BLaER1 treated with 17β-estradiol and CSF1 and Interleukin-3, amounts not matched to agents 10 nM and 100 nM (cell line): ENCODE measurements around the gene PSEN1.

Experiments used
- H3K27ac ChIP-seq, 11 experiments: shearing (Covaris generic); formaldehyde crosslinking; 2 replicates each; pipeline ENCODE4 v1.8.1; 2022
- H3K27me3 ChIP-seq, 11 experiments: shearing (Covaris generic); formaldehyde crosslinking; 2 replicates each; pipeline ENCODE4 v1.8.1; 2022
- H3K36me3 ChIP-seq, 11 experiments: shearing (Covaris generic); formaldehyde crosslinking; 2 replicates each; pipeline ENCODE4 v1.8.1; 2022
- H3K4me1 ChIP-seq, 10 experiments: shearing (Covaris generic); formaldehyde crosslinking; 2 replicates each; pipeline ENCODE4 v1.8.1; 2022
- H3K4me2 ChIP-seq, 11 experiments: shearing (Covaris generic); formaldehyde crosslinking; 2 replicates each; pipeline ENCODE4 v1.8.1; 2022
- H3K4me3 ChIP-seq, 10 experiments: shearing (Covaris generic); formaldehyde crosslinking; 2 replicates each; pipeline ENCODE4 v1.8.1; 2022
- H3K9ac ChIP-seq, 11 experiments: shearing (Covaris generic); formaldehyde crosslinking; 2 replicates each; pipeline ENCODE4 v1.8.1; 2022
- H3K9me3 ChIP-seq, 11 experiments: shearing (Covaris generic); formaldehyde crosslinking; replicated peaks in 1 of 11; 2 replicates each; pipeline ENCODE4 v1.8.1; 2022
- H4K20me1 ChIP-seq, 11 experiments: shearing (Covaris generic); formaldehyde crosslinking; 2 replicates each; pipeline ENCODE4 v1.8.1; 2022
- Cebpa-rat ChIP-seq, 11 experiments: shearing (Covaris generic); IDR thresholded peaks; 2 replicates each; pipeline ENCODE4 v1.8.1; 2022

Gene PSEN1

GRCh38 chr14:73124180-73124894 lies 12.0 kb upstream of the PSEN1 start:
- Histone ChIP-seq H3K4me3 (no peak overlapping the region), H3K9me3 (no peaks in the 10 kb centered on the region), H3K4me2 (no peak overlapping the region), H4K20me1 (peaks cover 0 to 47% (median 15%) of the 10 kb centered on the region in 11 experiments; a peak in 13 of 22 replicates), H3K27ac (no peak overlapping the region), H3K27me3 (no peaks in the 10 kb centered on the region), H3K36me3 (peaks cover 68 to 85% (median 73%) of the 10 kb centered on the region in 11 experiments), H3K4me1 (no peaks in the 10 kb centered on the region), H3K9ac (no peak overlapping the region)
- TF ChIP-seq Cebpa-rat (IDR thresholded peaks at IDR 0.05) = no peak

GRCh38 chr14:73125169-73125588 lies 11.1 kb upstream of the PSEN1 start:
- Histone ChIP-seq H3K9ac (no peak overlapping the region), H3K9me3 (no peaks in the 10 kb centered on the region), H3K4me3 (no peak overlapping the region), H4K20me1 (peaks cover 0 to 38% (median 11%) of the 10 kb centered on the region in 11 experiments; a peak in 11 of 22 replicates), H3K4me1 (no peaks in the 10 kb centered on the region), H3K27me3 (no peaks in the 10 kb centered on the region), H3K27ac (no peak overlapping the region), H3K36me3 (peaks cover 60 to 76% (median 64%) of the 10 kb centered on the region in 11 experiments), H3K4me2 (no peak overlapping the region)
- TF ChIP-seq Cebpa-rat (IDR thresholded peaks at IDR 0.05) = no peak

- H3K4me3 ChIP-seq = no peak overlapping the region
- H3K4me1 ChIP-seq = no peaks in the 10 kb centered on the region
- no peak overlapping the region for H3K9ac ChIP-seq
- H4K20me1 ChIP-seq = peaks cover 0 to 33% (median 8%) of the 10 kb centered on the region in 11 experiments; a peak in 9 of 22 replicates
- H3K9me3 ChIP-seq = 0 out of 22 replicates have a peak, but pooled peaks cover 0 to under 1% (median 0%) of the 10 kb centered on the region in 11 experiments
- H3K27me3 ChIP-seq = no peaks in the 10 kb centered on the region
- peaks cover 54 to 70% (median 58%) of the 10 kb centered on the region in 11 experiments for H3K36me3 ChIP-seq
- H3K27ac ChIP-seq = no peak overlapping the region
- no peak overlapping the region for H3K4me2 ChIP-seq
- no peak for TF ChIP-seq Cebpa-rat (IDR thresholded peaks at IDR 0.05)
Measured at GRCh38 chr14:73125746-73126145, 10.6 kb upstream of the PSEN1 start.

GRCh38 chr14:73133795-73134194 lies 2.5 kb upstream of the PSEN1 start:
- Histone ChIP-seq H4K20me1 (peaks cover 4 to 16% (median 12%) of the 10 kb centered on the region in 11 experiments; a peak in 14 of 22 replicates), H3K4me2 (no peak overlapping the region), H3K9ac (no peak overlapping the region), H3K27ac (no peak overlapping the region), H3K9me3 (peaks cover 9 to 35% (median 22%) of the 10 kb centered on the region in 11 experiments; a peak in 18 of 22 replicates), H3K4me1 (peaks cover 12 to 19% (median 17%) of the 10 kb centered on the region in 10 experiments), H3K27me3 (no peaks in the 10 kb centered on the region), H3K4me3 (no peak overlapping the region), H3K36me3 (no peaks in the 10 kb centered on the region)
- TF ChIP-seq Cebpa-rat (IDR thresholded peaks at IDR 0.05) = no peak

- peak overlapping the region; percentile 89 to 99 (median 93); a peak in 16 of 22 replicates for H3K27ac ChIP-seq
- peak overlapping the region; percentile 70 to 93 (median 88) for H3K4me3 ChIP-seq
- H3K27me3 ChIP-seq = no peaks in the 10 kb centered on the region
- H3K36me3 ChIP-seq = peaks cover 0 to 8% (median 0%) of the 10 kb centered on the region in 11 experiments; a peak in 4 of 22 replicates
- H3K9me3 ChIP-seq = peaks cover 9 to 32% (median 22%) of the 10 kb centered on the region in 11 experiments; a peak in 18 of 22 replicates
- no peak for TF ChIP-seq Cebpa-rat (IDR thresholded peaks at IDR 0.05)
- peak overlapping the region; percentile 90 to 99 (median 92) for H3K9ac ChIP-seq
- peaks cover 12 to 35% (median 18%) of the 10 kb centered on the region in 10 experiments for H3K4me1 ChIP-seq
- H4K20me1 ChIP-seq = peaks cover 13 to 38% (median 27%) of the 10 kb centered on the region in 11 experiments; a peak in 18 of 22 replicates
- H3K4me2 ChIP-seq = peak overlapping the region; percentile 87 to 100 (median 96)
Measured at GRCh38 chr14:73136085-73136386, 271 bp upstream of the PSEN1 start.

GRCh38 chr14:73140811-73141323 lies 4.6 kb downstream of the PSEN1 start:
- no peaks in the 10 kb centered on the region for H3K27me3 ChIP-seq
- no peak overlapping the region for H3K4me3 ChIP-seq
- H3K27ac ChIP-seq = no peak overlapping the region
- peak overlapping the region in 2 of 11 experiments; percentile 7 to 40; a peak in 3 of 22 replicates for H3K4me2 ChIP-seq
- H3K9ac ChIP-seq = no peak overlapping the region
- H4K20me1 ChIP-seq = peaks cover 52 to 86% (median 75%) of the 10 kb centered on the region in 11 experiments; a peak in 21 of 22 replicates
- H3K4me1 ChIP-seq = peaks cover 12 to 54% (median 17%) of the 10 kb centered on the region in 10 experiments
- TF ChIP-seq Cebpa-rat (IDR thresholded peaks at IDR 0.05) = no peak
- no peaks in the 10 kb centered on the region for H3K9me3 ChIP-seq
- H3K36me3 ChIP-seq = peaks cover 0 to 35% (median 6%) of the 10 kb centered on the region in 11 experiments; a peak in 8 of 22 replicates

GRCh38 chr14:73142216-73142615 lies 5.9 kb downstream of the PSEN1 start:
- Histone ChIP-seq H3K9me3 (no peaks in the 10 kb centered on the region), H4K20me1 (peaks cover 63 to 100% (median 88%) of the 10 kb centered on the region in 11 experiments; a peak in 21 of 22 replicates), H3K9ac (peak overlapping the region in 1 of 11 experiments; percentile 41; a peak in 1 of 22 replicates), H3K27me3 (no peaks in the 10 kb centered on the region), H3K4me2 (no peak overlapping the region), H3K27ac (no peak overlapping the region), H3K36me3 (peaks cover 0 to 41% (median 6%) of the 10 kb centered on the region in 11 experiments; a peak in 9 of 22 replicates), H3K4me1 (peaks cover 8 to 54% (median 12%) of the 10 kb centered on the region in 10 experiments), H3K4me3 (no peak overlapping the region)
- no peak for TF ChIP-seq Cebpa-rat (IDR thresholded peaks at IDR 0.05)

- Histone ChIP-seq H4K20me1 (peaks cover 58 to 100% (median 88%) of the 10 kb centered on the region in 11 experiments; a peak in 21 of 22 replicates), H3K9me3 (no peaks in the 10 kb centered on the region), H3K27ac (no peak overlapping the region), H3K4me2 (no peak overlapping the region), H3K4me1 (peaks cover 0 to 48% (median 4%) of the 10 kb centered on the region in 10 experiments; a peak in 12 of 20 replicates), H3K36me3 (peaks cover 3 to 49% (median 13%) of the 10 kb centered on the region in 11 experiments), H3K27me3 (no peaks in the 10 kb centered on the region), H3K4me3 (no peak overlapping the region), H3K9ac (0 out of 22 replicates have a peak overlapping the region, but pooled peaks of 3 of the 11 experiments have one; percentile 4 to 14 (median 10))
- no peak for TF ChIP-seq Cebpa-rat (IDR thresholded peaks at IDR 0.05)
Measured at GRCh38 chr14:73143003-73143402, 6.7 kb downstream of the PSEN1 start.

GRCh38 chr14:73143617-73144016 lies 7.3 kb downstream of the PSEN1 start:
- peaks cover 58 to 100% (median 94%) of the 10 kb centered on the region in 11 experiments; a peak in 21 of 22 replicates for H4K20me1 ChIP-seq

More at GRCh38 chr14:73143617-73144016, 7.3 kb downstream of the PSEN1 start:
- Histone ChIP-seq H3K9me3 (no peaks in the 10 kb centered on the region), H3K4me3 (no peak overlapping the region), H3K27ac (no peak overlapping the region), H3K27me3 (no peaks in the 10 kb centered on the region), H3K4me2 (no peak overlapping the region), H3K4me1 (peaks cover 0 to 42% (median 0%) of the 10 kb centered on the region in 10 experiments; a peak in 4 of 20 replicates), H3K36me3 (peaks cover 9 to 55% (median 19%) of the 10 kb centered on the region in 11 experiments), H3K9ac (peak overlapping the region in 1 of 11 experiments; percentile 14; a peak in 1 of 22 replicates)
- TF ChIP-seq Cebpa-rat (IDR thresholded peaks at IDR 0.05) = no peak
